KMS-11 (cell line): ENCODE results near the gene KLC1.

Source experiments
- H2AFZ ChIP-seq: fragments of 200-600 bp; sonication (generic); 2 replicates; pipeline ENCODE4 v1.6.1; 2016; ENCODE audit warnings: antibody characterized with exemption, mixed run types, low read depth
- H3K27ac ChIP-seq: fragments of 200-600 bp; sonication (generic); 2 replicates; pipeline ENCODE4 v1.6.1; 2016; ENCODE audit warnings: mild to moderate bottlenecking, mixed run types
- H3K27me3 ChIP-seq: fragments of 200-600 bp; sonication (generic); 2 replicates; pipeline ENCODE4 v1.6.1; 2017; ENCODE audit warnings: mild to moderate bottlenecking, low read depth, mixed run types, moderate library complexity; ENCODE audit not compliant: insufficient read depth
- H3K36me3 ChIP-seq: fragments of 200-600 bp; sonication (generic); 2 replicates; pipeline ENCODE4 v1.6.1; 2017; ENCODE audit warnings: mild to moderate bottlenecking, mixed run types; ENCODE audit not compliant: insufficient read depth
- H3K4me1 ChIP-seq: fragments of 200-600 bp; sonication (generic); 2 replicates; pipeline ENCODE4 v1.6.1; 2016; ENCODE audit warnings: mild to moderate bottlenecking, low read depth, mixed run types; ENCODE audit not compliant: poor library complexity, severe bottlenecking
- H3K4me2 ChIP-seq: fragments of 200-600 bp; sonication (generic); 2 replicates; pipeline ENCODE4 v1.7.0; 2016; ENCODE audit warnings: mild to moderate bottlenecking, mixed run types
- H3K4me3 ChIP-seq: fragments of 200-600 bp; sonication (generic); IDR thresholded peaks from 2 replicates; pipeline ENCODE4 v1.6.1; 2017; ENCODE audit warnings: low read depth, low read length, mixed read lengths; ENCODE audit not compliant: insufficient read depth
- H3K79me2 ChIP-seq: fragments of 200-600 bp; sonication (generic); 2 replicates; pipeline ENCODE4 v1.6.1; 2016; ENCODE audit warnings: low read depth, mixed run types; ENCODE audit not compliant: insufficient read depth
- H3K9ac ChIP-seq: fragments of 200-600 bp; sonication (generic); 2 replicates; pipeline ENCODE4 v1.6.1; 2016; ENCODE audit warnings: mild to moderate bottlenecking, mixed run types
- H4K20me1 ChIP-seq: fragments of 200-600 bp; sonication (generic); 2 replicates; pipeline ENCODE4 v1.6.1; 2016; ENCODE audit warnings: mild to moderate bottlenecking, mixed run types; ENCODE audit not compliant: insufficient read depth
- CTCF ChIP-seq: fragments of 200-600 bp; sonication (generic); conservative IDR thresholded peaks from 2 replicates; pipeline ENCODE4 v1.6.1; 2017; ENCODE audit warnings: low read depth, mild to moderate bottlenecking, antibody characterized with exemption, low read length, moderate library complexity, mixed read lengths

KLC1 gene

GRCh38 chr14:103719751-103720150 lies 90.7 kb downstream of the KLC1 start:
- Histone ChIP-seq H3K9ac (no peak overlapping the region), H4K20me1 (no peaks in the 10 kb centered on the region), H3K36me3 (no peaks in the 10 kb centered on the region), H3K27ac (no peak overlapping the region), H3K4me2 (no peak overlapping the region), H2AFZ (no peak overlapping the region), H3K27me3 (no peaks in the 10 kb centered on the region), H3K4me1 (no peaks in the 10 kb centered on the region), H3K79me2 (peaks cover under 1% of the 10 kb centered on the region; the same call in 1 of the 2 replicates), H3K4me3 (no peak overlapping the region)
- TF ChIP-seq CTCF, result no peak

GRCh38 chr14:103721334-103722120 lies 92.5 kb downstream of the KLC1 start:
- no peak for TF ChIP-seq CTCF
- H3K36me3 ChIP-seq, result no peaks in the 10 kb centered on the region
- no peaks in the 10 kb centered on the region for H3K79me2 ChIP-seq
- no peak overlapping the region for H3K4me2 ChIP-seq
- H3K4me1 ChIP-seq, result no peaks in the 10 kb centered on the region
- H3K4me3 ChIP-seq, result no peak overlapping the region
- no peaks in the 10 kb centered on the region for H3K27me3 ChIP-seq
- no peaks in the 10 kb centered on the region for H4K20me1 ChIP-seq
- H3K27ac ChIP-seq, result no peak overlapping the region
- no peak overlapping the region for H3K9ac ChIP-seq
- H2AFZ ChIP-seq, result no peak overlapping the region

GRCh38 chr14:103723748-103724081 lies 94.7 kb downstream of the KLC1 start:
- Histone ChIP-seq H3K27me3 (no peaks in the 10 kb centered on the region), H3K79me2 (no peaks in the 10 kb centered on the region), H3K4me1 (no peaks in the 10 kb centered on the region), H3K9ac (no peak overlapping the region), H3K4me3 (no peak overlapping the region), H2AFZ (no peak overlapping the region), H3K27ac (no peak overlapping the region), H4K20me1 (no peaks in the 10 kb centered on the region), H3K36me3 (no peaks in the 10 kb centered on the region), H3K4me2 (no peak overlapping the region)
- TF ChIP-seq CTCF, result no peak

- Histone ChIP-seq H2AFZ (no peak overlapping the region), H3K9ac (no peak overlapping the region), H3K4me3 (no peak overlapping the region), H3K4me1 (no peaks in the 10 kb centered on the region), H4K20me1 (no peaks in the 10 kb centered on the region), H3K36me3 (no peaks in the 10 kb centered on the region), H3K4me2 (no peak overlapping the region), H3K79me2 (no peaks in the 10 kb centered on the region), H3K27me3 (no peaks in the 10 kb centered on the region), H3K27ac (no peak overlapping the region)
- TF ChIP-seq CTCF, result no peak
These were observed 95.1 kb downstream of the KLC1 start for GRCh38 chr14:103724116-103724515.
